ENCODE measurements around the gene LENEP. TPM values are rescaled to one million over a fixed set of nuclear protein-coding genes. Genes with fewer than 3 reads are reported as not detected.
A peak's percentile ranks its signal among the peaks of the same experiment; 100 is the strongest.

Gene LENEP
- total RNA-seq, 1 donor from 2014 or later = 1.5 TPM

DNA sequence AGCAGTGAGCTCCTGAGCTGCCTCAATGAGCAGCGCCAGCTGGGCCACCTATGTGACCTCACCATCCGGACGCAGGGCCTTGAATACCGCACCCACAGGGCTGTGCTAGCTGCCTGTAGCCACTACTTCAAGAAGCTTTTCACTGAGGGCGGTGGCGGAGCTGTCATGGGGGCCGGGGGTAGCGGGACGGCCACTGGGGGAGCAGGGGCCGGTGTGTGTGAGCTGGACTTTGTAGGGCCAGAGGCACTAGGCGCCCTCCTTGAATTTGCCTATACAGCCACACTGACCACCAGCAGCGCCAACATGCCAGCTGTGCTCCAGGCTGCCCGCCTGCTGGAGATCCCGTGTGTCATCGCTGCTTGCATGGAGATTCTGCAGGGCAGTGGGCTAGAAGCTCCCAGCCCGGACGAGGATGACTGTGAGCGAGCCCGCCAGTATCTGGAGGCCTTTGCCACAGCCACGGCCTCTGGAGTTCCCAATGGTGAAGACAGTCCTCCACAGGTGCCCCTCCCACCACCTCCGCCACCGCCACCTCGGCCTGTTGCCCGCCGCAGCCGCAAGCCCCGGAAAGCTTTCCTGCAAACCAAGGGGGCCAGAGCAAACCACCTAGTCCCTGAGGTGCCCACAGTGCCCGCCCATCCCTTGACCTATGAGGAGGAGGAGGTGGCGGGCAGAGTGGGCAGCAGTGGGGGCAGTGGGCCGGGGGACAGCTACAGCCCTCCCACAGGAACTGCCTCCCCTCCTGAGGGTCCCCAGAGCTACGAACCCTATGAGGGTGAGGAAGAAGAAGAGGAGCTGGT lies 21.5 kb downstream of the LENEP start:
- intact Hi-C loops (cut with micrococcal nuclease) = no loop called here
- Mint-ChIP-seq H3K27me3 (ENCODE audit: insufficient read depth) (no peaks in the 10 kb centered on the region), H3K27ac (no peak overlapping the region), H3K9me3 (no peaks in the 10 kb centered on the region), H3K4me1 (ENCODE audit: low read depth) (peaks cover 62% of the 10 kb centered on the region), H3K36me3 (ENCODE audit: low read depth) (peaks cover 62% of the 10 kb centered on the region), H3K4me3 (peak overlapping the region; percentile 2)
- no peak for DNase-seq (ENCODE audit: low spot score)

DNA sequence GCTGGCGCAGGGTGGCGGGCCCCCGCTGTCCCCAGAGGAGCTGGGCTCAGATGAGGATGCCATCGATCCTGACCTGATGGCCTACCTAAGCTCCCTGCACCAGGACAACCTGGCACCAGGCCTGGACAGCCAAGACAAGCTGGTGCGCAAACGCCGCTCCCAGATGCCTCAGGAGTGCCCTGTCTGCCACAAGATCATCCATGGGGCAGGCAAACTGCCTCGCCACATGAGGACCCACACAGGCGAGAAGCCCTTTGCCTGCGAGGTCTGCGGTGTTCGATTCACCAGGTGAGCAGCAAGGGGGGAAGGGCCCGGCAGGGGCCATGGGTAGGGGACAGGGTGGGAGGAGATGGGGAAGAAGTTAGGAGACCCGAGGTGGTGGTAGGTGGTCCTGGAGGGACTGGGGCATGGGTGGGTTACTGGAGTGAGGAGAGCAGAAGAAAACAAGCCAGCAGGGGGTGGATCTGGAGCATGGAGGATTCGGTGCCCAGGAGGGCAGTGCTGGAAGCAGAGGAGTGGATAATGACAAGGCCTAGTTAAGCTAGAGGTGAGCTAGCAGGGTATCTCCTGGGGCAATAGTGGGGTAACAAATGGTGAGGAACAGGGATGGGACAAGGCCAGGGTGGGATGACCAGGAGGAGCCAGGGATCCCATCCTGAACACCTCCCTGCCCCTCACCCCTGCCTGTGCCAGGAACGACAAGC lies 22.3 kb downstream of the LENEP start:
- peak overlapping the region; percentile 69 for H3K4me3 Mint-ChIP-seq
- H3K4me1 Mint-ChIP-seq (ENCODE audit: low read depth) = peaks cover 64% of the 10 kb centered on the region

DNA sequence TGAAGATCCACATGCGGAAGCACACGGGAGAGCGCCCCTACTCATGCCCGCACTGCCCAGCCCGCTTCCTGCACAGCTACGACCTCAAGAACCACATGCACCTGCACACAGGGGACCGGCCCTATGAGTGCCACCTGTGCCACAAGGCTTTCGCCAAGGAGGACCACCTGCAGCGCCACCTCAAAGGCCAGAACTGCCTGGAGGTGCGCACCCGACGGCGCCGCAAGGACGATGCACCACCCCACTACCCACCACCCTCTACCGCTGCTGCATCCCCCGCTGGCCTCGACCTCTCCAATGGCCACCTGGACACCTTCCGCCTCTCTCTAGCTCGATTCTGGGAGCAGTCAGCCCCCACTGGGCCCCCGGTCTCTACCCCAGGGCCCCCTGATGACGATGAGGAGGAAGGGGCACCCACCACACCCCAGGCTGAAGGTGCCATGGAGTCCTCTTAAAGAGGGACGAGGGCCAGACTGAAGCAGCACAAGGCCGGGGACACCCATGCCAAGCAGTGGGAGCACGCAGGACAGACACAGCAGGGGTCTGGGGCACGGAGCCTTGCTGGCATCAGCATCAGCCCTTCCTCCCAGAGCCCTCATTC lies 22.9 kb downstream of the LENEP start:
- Mint-ChIP-seq H3K27ac (peak overlapping the region; percentile 42), H3K4me3 (peak overlapping the region; percentile 69), H3K4me1 (ENCODE audit: low read depth) (peaks cover 60% of the 10 kb centered on the region), H3K9me3 (no peaks in the 10 kb centered on the region), H3K27me3 (ENCODE audit: insufficient read depth) (no peaks in the 10 kb centered on the region), H3K36me3 (ENCODE audit: low read depth) (peaks cover 56% of the 10 kb centered on the region)
- intact Hi-C loops (cut with micrococcal nuclease) = no loop called here
- DNase-seq (ENCODE audit: low spot score) = no peak

More for the DNA sequence above, 22.3 kb downstream of the LENEP start:
- DNase-seq (ENCODE audit: low spot score) = no peak
- intact Hi-C loops (cut with micrococcal nuclease) = no loop called here
- peaks cover 59% of the 10 kb centered on the region for H3K36me3 Mint-ChIP-seq (ENCODE audit: low read depth)
- no peaks in the 10 kb centered on the region for H3K27me3 Mint-ChIP-seq (ENCODE audit: insufficient read depth)
- H3K9me3 Mint-ChIP-seq = no peaks in the 10 kb centered on the region
- peak overlapping the region; percentile 42 for H3K27ac Mint-ChIP-seq

DNA sequence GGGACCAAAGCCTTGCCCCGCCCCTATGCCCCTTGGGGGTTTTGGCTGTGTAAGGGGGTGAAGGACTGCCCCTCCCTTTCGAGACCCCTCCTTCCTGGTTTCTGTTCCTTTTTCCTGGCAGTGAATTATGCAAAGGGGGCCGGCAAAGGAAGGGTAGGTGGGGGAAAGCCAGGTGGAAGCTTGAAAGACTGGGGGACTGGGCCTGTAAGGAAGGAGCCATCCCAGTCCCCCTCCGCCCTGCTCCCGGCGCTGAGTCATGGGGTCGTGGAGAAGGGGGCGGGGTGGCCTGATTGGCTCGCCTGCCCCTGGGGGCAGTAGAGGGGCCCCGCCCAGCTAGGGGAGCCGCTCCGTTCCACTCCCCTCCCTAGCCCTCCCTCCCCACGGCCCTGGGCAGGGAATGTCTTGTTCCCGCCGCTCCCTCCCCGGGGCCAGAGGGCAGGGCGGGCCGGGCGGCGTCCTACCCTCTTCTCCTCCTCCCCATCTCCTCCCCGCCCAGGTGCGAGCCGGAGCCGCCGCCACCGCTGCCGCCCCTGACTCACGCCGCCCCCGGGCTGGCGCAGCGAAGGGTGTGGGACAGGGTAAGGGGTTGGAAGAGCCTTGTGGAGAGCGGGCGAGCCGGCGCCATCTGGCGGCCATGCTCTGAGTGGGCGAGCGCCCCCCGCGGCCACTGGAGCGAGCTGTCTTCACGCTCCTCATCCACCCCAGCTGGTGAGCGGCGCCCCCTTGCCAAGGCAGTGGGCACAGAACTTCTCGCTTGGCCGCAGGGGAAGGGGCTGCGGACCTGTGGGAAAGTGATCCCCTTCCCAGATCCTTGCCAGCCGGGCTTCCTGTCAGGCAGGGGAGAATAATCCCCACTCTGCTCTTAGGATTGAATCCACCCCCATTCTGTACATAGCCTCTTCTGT lies 23.9 kb downstream of the LENEP start:
- Mint-ChIP-seq H3K4me1 (ENCODE audit: low read depth) (peaks cover 54% of the 10 kb centered on the region), H3K36me3 (ENCODE audit: low read depth) (peaks cover 52% of the 10 kb centered on the region), H3K9me3 (no peaks in the 10 kb centered on the region), H3K27me3 (ENCODE audit: insufficient read depth) (no peaks in the 10 kb centered on the region), H3K4me3 (peak overlapping the region; percentile 69), H3K27ac (peak overlapping the region; percentile 7)
- peak; percentile 81 for DNase-seq (ENCODE audit: low spot score)
- intact Hi-C loops (cut with micrococcal nuclease) = loop anchor here (1.0 kb wide), 7 partner anchors 9 to 55 kb away; partner anchors contain the start of genes CKS1B, EFNA4, FLAD1 and ZBTB7B

DNA sequence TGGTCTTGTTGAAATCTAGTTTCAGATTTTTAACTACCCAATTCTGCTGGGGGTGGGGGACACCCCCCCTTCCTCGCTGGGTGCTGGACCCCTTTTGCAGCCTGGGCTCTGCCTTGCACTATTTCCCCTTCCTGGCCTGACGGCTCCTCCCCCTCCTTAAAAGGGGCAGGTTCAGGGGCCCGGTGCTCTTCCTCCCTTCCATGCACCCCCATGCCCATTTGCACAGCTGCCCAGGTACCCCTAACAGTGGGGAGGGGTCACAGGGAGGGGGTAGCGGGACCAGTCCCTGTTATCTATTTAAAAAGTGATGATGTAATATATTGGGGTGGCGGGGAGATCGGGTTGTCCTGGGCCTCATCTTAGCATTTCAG lies 24.5 kb downstream of the LENEP start:
- H3K9me3 Mint-ChIP-seq = no peaks in the 10 kb centered on the region
- peaks cover 45% of the 10 kb centered on the region for H3K36me3 Mint-ChIP-seq (ENCODE audit: low read depth)
- H3K27ac Mint-ChIP-seq = peak overlapping the region; percentile 70
- no peak for DNase-seq (ENCODE audit: low spot score)
- peak overlapping the region; percentile 26 for H3K4me3 Mint-ChIP-seq
- intact Hi-C loops (cut with micrococcal nuclease) = loop anchor here (1.0 kb wide), 7 partner anchors 10 to 56 kb away; partner anchors contain the start of genes CKS1B, EFNA4, FLAD1 and ZBTB7B
- H3K27me3 Mint-ChIP-seq (ENCODE audit: insufficient read depth) = no peaks in the 10 kb centered on the region
- H3K4me1 Mint-ChIP-seq (ENCODE audit: low read depth) = peaks cover 48% of the 10 kb centered on the region

DNA sequence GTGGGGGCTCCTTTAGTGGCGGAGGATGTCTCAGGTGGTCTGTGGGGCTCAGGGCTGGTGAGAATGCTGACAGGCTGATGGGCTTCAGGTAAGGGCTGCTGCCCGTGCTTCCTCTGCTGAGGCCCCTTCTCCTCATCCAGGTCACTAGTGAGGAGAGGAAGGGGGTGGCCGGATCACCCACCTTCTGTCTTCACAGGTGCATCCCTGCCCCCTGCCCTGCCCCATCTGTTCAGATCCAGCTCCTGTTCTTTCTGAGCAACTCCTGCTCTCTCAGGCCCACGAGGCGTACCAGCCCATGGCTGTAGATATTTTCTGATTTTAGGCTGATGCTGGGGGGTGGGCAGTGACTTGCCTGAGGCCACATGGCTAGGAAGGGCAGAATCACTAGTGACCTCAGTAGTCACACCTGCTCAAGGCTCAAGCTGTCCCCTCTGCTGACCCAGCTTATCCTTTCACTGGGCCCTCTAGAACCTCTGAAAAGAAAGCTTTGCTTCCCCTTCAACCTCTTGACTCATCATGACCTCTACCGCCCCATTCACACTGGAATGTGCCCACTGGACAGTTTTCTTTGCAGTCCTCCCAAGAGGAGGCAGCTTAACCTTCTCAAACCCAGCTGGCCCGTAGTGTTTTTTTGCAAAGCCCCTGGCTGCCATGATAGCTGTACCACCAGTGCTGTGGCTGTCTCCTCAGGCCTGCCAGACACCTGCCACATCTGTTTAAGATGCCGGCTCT lies 25.4 kb downstream of the LENEP start:
- no peaks in the 10 kb centered on the region for H3K27me3 Mint-ChIP-seq (ENCODE audit: insufficient read depth)
- intact Hi-C loops (cut with micrococcal nuclease) = no loop called here
- no peak overlapping the region for H3K4me3 Mint-ChIP-seq
- no peaks in the 10 kb centered on the region for H3K9me3 Mint-ChIP-seq
- H3K36me3 Mint-ChIP-seq (ENCODE audit: low read depth) = peaks cover 39% of the 10 kb centered on the region
- H3K4me1 Mint-ChIP-seq (ENCODE audit: low read depth) = peaks cover 39% of the 10 kb centered on the region
- no peak for DNase-seq (ENCODE audit: low spot score)
- peak overlapping the region; percentile 14 for H3K27ac Mint-ChIP-seq

DNA sequence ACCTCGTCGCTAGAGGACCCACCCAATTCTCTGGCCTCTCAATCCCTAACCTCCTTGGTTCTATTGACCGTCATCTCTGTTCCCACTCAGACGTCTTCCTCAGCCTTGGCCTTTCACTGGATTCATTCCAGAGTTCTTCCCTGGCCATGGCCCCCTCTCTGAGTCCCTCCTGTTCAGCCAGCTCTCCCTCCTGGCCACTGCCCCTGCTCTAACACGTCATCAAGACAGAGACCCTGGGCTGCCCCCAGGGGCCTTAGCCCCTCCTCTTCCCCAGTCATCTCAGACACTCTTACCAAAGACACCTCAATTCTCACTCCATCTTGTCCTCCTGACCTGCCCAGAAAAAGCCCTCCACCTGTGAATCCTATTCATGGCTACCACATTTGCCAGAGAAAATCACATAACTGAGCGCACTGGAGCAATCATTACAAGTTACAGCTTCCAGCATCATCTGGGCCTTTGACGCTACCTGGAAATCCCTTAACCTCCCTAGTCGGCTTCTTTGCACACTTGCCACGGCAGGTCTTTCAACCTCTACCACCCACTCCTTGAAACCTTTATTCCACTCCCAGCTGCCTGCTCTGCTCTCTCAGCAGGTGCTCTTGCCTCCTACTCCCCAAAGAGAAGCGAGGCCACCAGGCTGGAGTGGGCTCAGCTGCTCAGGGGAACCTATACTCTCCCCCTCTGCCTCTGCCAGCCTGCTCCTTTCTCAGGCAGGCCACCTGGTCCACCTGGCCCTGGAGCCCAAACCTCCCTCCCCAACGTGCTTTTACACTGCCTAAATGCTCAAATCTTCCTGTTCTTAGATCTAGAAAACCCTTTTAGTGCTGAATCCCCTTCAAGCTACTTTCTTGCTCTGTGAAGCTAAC lies 26.2 kb downstream of the LENEP start:
- H3K4me3 Mint-ChIP-seq = no peak overlapping the region
- intact Hi-C loops (cut with micrococcal nuclease) = no loop called here
- peaks cover 32% of the 10 kb centered on the region for H3K4me1 Mint-ChIP-seq (ENCODE audit: low read depth)
- H3K9me3 Mint-ChIP-seq = no peaks in the 10 kb centered on the region
- DNase-seq (ENCODE audit: low spot score) = no peak
- H3K36me3 Mint-ChIP-seq (ENCODE audit: low read depth) = peaks cover 33% of the 10 kb centered on the region
- no peaks in the 10 kb centered on the region for H3K27me3 Mint-ChIP-seq (ENCODE audit: insufficient read depth)
- H3K27ac Mint-ChIP-seq = peak overlapping the region; percentile 14

DNA sequence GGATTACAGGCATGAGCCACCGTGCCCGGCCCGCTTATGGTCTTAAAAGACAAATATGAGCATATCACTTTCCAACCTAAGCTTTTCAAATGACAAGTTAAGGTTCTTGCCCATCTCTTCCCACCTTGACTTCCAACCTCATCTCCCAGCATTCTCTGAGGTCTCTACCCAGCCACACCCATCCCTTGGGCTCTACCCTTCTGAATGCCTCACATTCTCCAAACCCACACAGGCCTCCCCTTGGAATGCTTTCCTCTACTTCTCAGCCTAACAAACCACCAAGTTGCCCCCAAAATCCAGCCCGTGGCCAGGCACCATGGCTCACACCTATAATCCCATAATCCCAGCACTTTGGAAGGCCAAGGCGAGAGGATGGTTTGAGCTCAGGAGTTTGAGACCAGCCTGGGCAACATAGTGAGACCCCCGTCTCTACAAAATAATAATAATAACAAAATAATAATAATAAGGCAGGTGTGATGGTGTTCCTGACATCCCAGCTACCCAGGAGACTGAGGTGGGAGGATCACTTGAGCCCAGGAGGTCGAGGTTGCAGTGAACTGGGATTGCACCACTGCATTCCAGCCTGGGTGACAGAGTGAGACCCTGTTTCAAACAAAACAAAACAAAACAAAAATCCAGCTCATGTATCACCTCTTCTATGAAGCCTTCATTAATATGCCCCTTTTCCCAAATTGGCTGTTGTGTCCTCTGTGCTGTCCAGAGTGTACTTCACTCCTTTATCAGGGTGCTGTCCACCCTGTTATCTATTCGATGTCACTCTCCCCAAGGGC lies 28.9 kb downstream of the LENEP start:
- peaks cover 16% of the 10 kb centered on the region for H3K4me1 Mint-ChIP-seq (ENCODE audit: low read depth)
- H3K9me3 Mint-ChIP-seq = no peaks in the 10 kb centered on the region
- peaks cover 7% of the 10 kb centered on the region for H3K27me3 Mint-ChIP-seq (ENCODE audit: insufficient read depth)
- intact Hi-C loops (cut with micrococcal nuclease) = no loop called here
- no peak for DNase-seq (ENCODE audit: low spot score)
- H3K36me3 Mint-ChIP-seq (ENCODE audit: low read depth) = peaks cover 18% of the 10 kb centered on the region
- no peak overlapping the region for H3K4me3 Mint-ChIP-seq
- no peak overlapping the region for H3K27ac Mint-ChIP-seq

DNA sequence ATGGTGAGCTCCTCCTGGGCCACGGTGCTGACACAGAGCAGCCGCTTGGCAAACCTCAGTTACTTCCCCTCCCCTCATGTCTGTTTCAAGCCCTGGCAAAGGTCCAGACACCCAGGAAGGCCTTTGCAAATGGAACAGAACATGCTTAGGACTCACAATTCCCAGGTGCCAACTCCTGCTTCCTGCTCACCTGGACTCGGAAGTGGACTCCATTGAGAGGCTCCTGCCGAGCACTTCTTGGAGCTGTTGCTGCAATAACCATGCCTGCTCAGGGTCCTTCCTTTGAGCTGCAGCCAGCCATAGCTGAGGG lies 29.5 kb downstream of the LENEP start:
- Mint-ChIP-seq H3K27me3 (ENCODE audit: insufficient read depth) (peaks cover 7% of the 10 kb centered on the region), H3K36me3 (ENCODE audit: low read depth) (peaks cover 16% of the 10 kb centered on the region), H3K4me3 (no peak overlapping the region), H3K4me1 (ENCODE audit: low read depth) (peaks cover 13% of the 10 kb centered on the region), H3K9me3 (no peaks in the 10 kb centered on the region), H3K27ac (no peak overlapping the region)
- intact Hi-C loops (cut with micrococcal nuclease) = no loop called here
- DNase-seq (ENCODE audit: low spot score) = no peak

DNA sequence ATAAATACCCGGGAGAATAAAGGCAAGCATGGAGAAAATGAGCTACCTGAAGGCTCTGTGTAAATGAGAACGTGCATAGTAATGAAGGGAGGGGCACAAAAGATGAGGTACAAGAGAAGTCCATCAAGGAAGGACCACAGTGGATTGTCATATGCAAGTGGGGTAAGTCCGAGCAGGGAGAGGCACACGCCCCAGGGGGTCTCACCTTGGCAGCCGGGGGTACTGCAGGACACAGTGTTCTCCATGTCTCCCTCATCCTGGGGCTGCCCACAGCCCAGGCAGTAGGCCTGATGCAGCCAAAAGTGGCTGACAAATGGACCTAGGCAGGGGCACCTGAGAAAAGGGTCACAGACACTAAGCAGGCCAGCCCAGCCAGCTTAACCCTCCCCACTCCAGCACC lies 30.2 kb downstream of the LENEP start:
- Mint-ChIP-seq H3K27me3 (ENCODE audit: insufficient read depth) (peaks cover 7% of the 10 kb centered on the region), H3K27ac (no peak overlapping the region), H3K9me3 (no peaks in the 10 kb centered on the region), H3K36me3 (ENCODE audit: low read depth) (peaks cover 14% of the 10 kb centered on the region), H3K4me3 (no peak overlapping the region), H3K4me1 (ENCODE audit: low read depth) (peaks cover 10% of the 10 kb centered on the region)
- intact Hi-C loops (cut with micrococcal nuclease) = no loop called here
- DNase-seq (ENCODE audit: low spot score) = no peak

DNA sequence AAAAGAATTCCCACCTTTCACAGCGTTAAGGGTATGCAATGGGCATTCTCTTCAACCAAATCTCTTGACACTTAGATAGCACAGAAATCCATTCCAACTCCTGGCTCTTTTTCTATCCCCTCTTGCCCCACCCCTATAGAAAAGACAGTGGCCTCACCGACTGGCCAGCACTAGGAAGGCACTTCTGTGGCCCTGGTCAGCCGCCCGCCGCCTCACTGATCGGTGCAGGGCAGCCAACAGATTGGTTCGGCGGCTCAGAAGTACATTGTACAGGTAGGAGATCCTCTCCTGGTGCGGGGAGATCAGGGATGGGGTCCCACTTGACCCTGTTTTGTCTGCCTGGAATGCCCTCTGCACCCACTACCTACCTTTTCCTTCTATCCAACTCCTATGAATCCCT lies 30.9 kb downstream of the LENEP start:
- peaks cover 8% of the 10 kb centered on the region for H3K4me1 Mint-ChIP-seq (ENCODE audit: low read depth)
- H3K27ac Mint-ChIP-seq = no peak overlapping the region
- intact Hi-C loops (cut with micrococcal nuclease) = no loop called here
- H3K9me3 Mint-ChIP-seq = no peaks in the 10 kb centered on the region
- no peak for DNase-seq (ENCODE audit: low spot score)
- H3K4me3 Mint-ChIP-seq = no peak overlapping the region
- H3K27me3 Mint-ChIP-seq (ENCODE audit: insufficient read depth) = peaks cover 7% of the 10 kb centered on the region
- H3K36me3 Mint-ChIP-seq (ENCODE audit: low read depth) = peaks cover 8% of the 10 kb centered on the region

Measured in activated T-helper 1 cell treated with anti-CD3 and anti-CD28 coated beads, Interleukin-12 subunit alpha, Interleukin-12 subunit beta, Interleukin-2, Interleukin-4 antibody, amounts not matched to agents 30 ng/mL and 10 ng/mL and 1 ng/mL, durations not matched to agents 14 hours and 24 hours and 36 hours (primary cell).